MM.1S (cell line): ENCODE measurements around the gene IQGAP2.

Experiments used
- CTCF ChIP-seq: fragments of 300-600 bp; sonication (generic); IDR thresholded peaks from 2 replicates; pipeline ENCODE4 v1.5.1; 2016; ENCODE audit warnings: antibody characterized with exemption, low read length, mixed read lengths
- EZH2 ChIP-seq: fragments of 300-600 bp; sonication (generic); optimal IDR thresholded peaks from 2 replicates; pipeline ENCODE3; 2017; ENCODE audit warnings: low read depth, mild to moderate bottlenecking, antibody characterized with exemption, low read length, mixed read lengths

DNA sequence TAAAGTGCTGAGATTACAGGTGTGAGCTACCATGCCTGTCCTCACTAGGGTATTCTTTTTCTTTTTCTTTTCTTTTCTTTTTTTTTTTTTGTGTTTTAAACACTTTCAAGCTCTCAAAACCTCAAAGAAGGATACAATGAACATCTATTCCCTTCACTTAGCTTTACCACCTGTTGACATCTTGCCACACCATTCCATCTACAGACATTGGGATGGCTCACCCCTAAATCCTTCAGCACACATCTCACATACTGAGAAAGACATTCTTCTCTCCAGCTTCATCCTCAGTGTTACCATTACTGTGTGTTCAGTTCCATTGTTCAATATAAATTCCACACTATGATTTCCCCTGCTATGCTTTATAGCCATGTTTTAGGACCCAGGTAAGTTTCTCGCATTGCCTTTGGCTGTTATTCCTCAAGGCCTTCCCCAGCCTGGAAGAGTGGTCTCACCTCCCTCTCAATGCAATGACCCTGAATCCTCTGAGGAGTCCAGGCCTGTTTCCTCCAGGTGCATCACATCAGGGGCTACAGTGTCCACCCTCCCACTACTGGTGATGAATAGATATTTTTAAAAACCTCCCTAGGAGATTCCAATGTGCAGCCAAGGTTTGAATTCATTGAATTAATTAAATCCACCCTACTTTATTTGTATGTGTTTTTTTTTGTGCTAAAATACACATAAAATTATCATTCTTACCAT is 16.7 kb downstream of the IQGAP2 start:
- no peak for TF ChIP-seq EZH2
- TF ChIP-seq CTCF, result no peak
